SK-N-MC (cell line): ENCODE measurements around the gene USP46.

Source experiments
- DNase-seq: peaks from one replicate; pipeline ENCODE4 v3.0.0-alpha.2; 2011; ENCODE audit warnings: low read depth, low spot score
- H3K27ac ChIP-seq: fragments of 200-600 bp; sonication (generic); 2 replicates; pipeline ENCODE4 v1.5.1; 2016; ENCODE audit warnings: mixed run types
- H3K36me3 ChIP-seq: fragments of 200-600 bp; sonication (generic); 2 replicates; pipeline ENCODE4 v1.6.1; 2017; ENCODE audit warnings: antibody characterized with exemption, low read length, mixed read lengths; ENCODE audit not compliant: insufficient read depth
- H3K4me3 ChIP-seq: fragments of 200-600 bp; sonication (generic); 2 replicates; pipeline ENCODE4 v1.5.1; 2016
- H3K9ac ChIP-seq: fragments of 200-600 bp; sonication (generic); 2 replicates; pipeline ENCODE4 v1.8.0; 2017; ENCODE audit warnings: mixed run types, mixed read lengths; ENCODE audit not compliant: insufficient read length
- H3K9me3 ChIP-seq: fragments of 200-600 bp; sonication (generic); 2 replicates; pipeline ENCODE4 v1.6.1; 2017; ENCODE audit warnings: low read depth, mild to moderate bottlenecking, antibody characterized with exemption, low read length, moderate library complexity, mixed read lengths
- EZH2 ChIP-seq: fragments of 200-600 bp; sonication (generic); IDR thresholded peaks from one replicate; pipeline ENCODE4 v1.6.1; 2017; ENCODE audit warnings: antibody characterized with exemption
- FOXP2 ChIP-seq: optimal IDR thresholded peaks from 2 replicates; pipeline ENCODE3; 2011; ENCODE audit warnings: mild to moderate bottlenecking, moderate library complexity; ENCODE audit not compliant: insufficient read depth; ENCODE audit errors: extremely low read length, control extremely low read depth
- POLR2AphosphoS5 ChIP-seq: IDR thresholded peaks from 2 replicates; pipeline ENCODE4 v1.6.1; 2012; ENCODE audit warnings: mild to moderate bottlenecking, low read depth, low read length, borderline replicate concordance

USP46 gene

GRCh38 chr4:52578951-52579350 is 80.2 kb downstream of the USP46 start:
- Histone ChIP-seq H3K9me3 (no peaks in the 10 kb centered on the region), H3K9ac (no peak overlapping the region), H3K36me3 (no peaks in the 10 kb centered on the region), H3K27ac (no peak overlapping the region), H3K4me3 (no peak overlapping the region)
- no peak for TF ChIP-seq POLR2AphosphoS5
- TF ChIP-seq FOXP2 = no peak
- no peak for TF ChIP-seq EZH2
- no peak for DNase-seq

- Histone ChIP-seq H3K9ac (no peak overlapping the region), H3K4me3 (no peak overlapping the region), H3K36me3 (no peaks in the 10 kb centered on the region), H3K9me3 (no peaks in the 10 kb centered on the region), H3K27ac (no peak overlapping the region)
- TF ChIP-seq POLR2AphosphoS5 = no peak
- no peak for TF ChIP-seq FOXP2
- no peak for TF ChIP-seq EZH2
- DNase-seq = no peak
These were observed 81.5 kb downstream of the USP46 start for GRCh38 chr4:52577624-52577962.

- Histone ChIP-seq H3K9ac (no peak overlapping the region), H3K27ac (no peak overlapping the region), H3K9me3 (no peaks in the 10 kb centered on the region), H3K36me3 (no peaks in the 10 kb centered on the region), H3K4me3 (no peak overlapping the region)
- TF ChIP-seq POLR2AphosphoS5 = no peak
- TF ChIP-seq FOXP2 = no peak
- TF ChIP-seq EZH2 = no peak
- DNase-seq = no peak
These were observed 82.0 kb downstream of the USP46 start for GRCh38 chr4:52576961-52577623.

GRCh38 chr4:52576326-52576725 is 82.8 kb downstream of the USP46 start:
- Histone ChIP-seq H3K36me3 (no peaks in the 10 kb centered on the region), H3K9me3 (no peaks in the 10 kb centered on the region), H3K4me3 (no peak overlapping the region), H3K9ac (no peak overlapping the region), H3K27ac (no peak overlapping the region)
- TF ChIP-seq FOXP2 (no peak), POLR2AphosphoS5 (no peak), EZH2 (no peak)
- DNase-seq = no peak

GRCh38 chr4:52575406-52575805 is 83.7 kb downstream of the USP46 start:
- TF ChIP-seq POLR2AphosphoS5 (no peak), FOXP2 (no peak), EZH2 (no peak)
- H3K27ac ChIP-seq = no peak overlapping the region
- DNase-seq = no peak

GRCh38 chr4:52574036-52574435 is 85.1 kb downstream of the USP46 start:
- H3K27ac ChIP-seq = no peak overlapping the region
- no peak for DNase-seq

More at GRCh38 chr4:52575406-52575805, 83.7 kb downstream of the USP46 start:
- Histone ChIP-seq H3K9ac (no peak overlapping the region), H3K36me3 (no peaks in the 10 kb centered on the region), H3K9me3 (no peaks in the 10 kb centered on the region), H3K4me3 (no peak overlapping the region)

GRCh38 chr4:52573551-52573950 is 85.5 kb downstream of the USP46 start:
- Histone ChIP-seq H3K27ac (no peak overlapping the region), H3K36me3 (no peaks in the 10 kb centered on the region), H3K9ac (no peak overlapping the region), H3K4me3 (no peak overlapping the region), H3K9me3 (no peaks in the 10 kb centered on the region)
- no peak for DNase-seq
- TF ChIP-seq EZH2 (no peak), POLR2AphosphoS5 (no peak), FOXP2 (no peak)

More at GRCh38 chr4:52574036-52574435, 85.1 kb downstream of the USP46 start:
- TF ChIP-seq FOXP2 = no peak
- no peak for TF ChIP-seq POLR2AphosphoS5
- no peak for TF ChIP-seq EZH2
- Histone ChIP-seq H3K36me3 (no peaks in the 10 kb centered on the region), H3K9me3 (no peaks in the 10 kb centered on the region), H3K9ac (no peak overlapping the region), H3K4me3 (no peak overlapping the region)

GRCh38 chr4:52572936-52573485 is 86.1 kb downstream of the USP46 start:
- Histone ChIP-seq H3K9me3 (no peaks in the 10 kb centered on the region), H3K9ac (no peak overlapping the region), H3K36me3 (no peaks in the 10 kb centered on the region), H3K27ac (no peak overlapping the region), H3K4me3 (no peak overlapping the region)
- TF ChIP-seq FOXP2 = no peak
- no peak for TF ChIP-seq EZH2
- TF ChIP-seq POLR2AphosphoS5 = no peak
- no peak for DNase-seq

GRCh38 chr4:52568351-52568750 is 90.8 kb downstream of the USP46 start:
- no peak for TF ChIP-seq EZH2
- TF ChIP-seq POLR2AphosphoS5 = no peak
- TF ChIP-seq FOXP2 = no peak
- Histone ChIP-seq H3K9me3 (no peaks in the 10 kb centered on the region), H3K36me3 (no peaks in the 10 kb centered on the region), H3K9ac (no peak overlapping the region), H3K4me3 (peak overlapping the region; percentile 65), H3K27ac (no peak overlapping the region)
- peak; percentile 37 for DNase-seq
